DOHH2 (cell line): ENCODE measurements around the gene SCNN1G.

ENCODE experiments used
- H3F3A ChIP-seq: fragments of 200-600 bp; sonication (generic), shearing (Covaris generic); 2 replicates; pipeline ENCODE4 v1.6.0; 2016; ENCODE audit warnings: antibody characterized with exemption, mild to moderate bottlenecking; ENCODE audit not compliant: control insufficient read depth, insufficient read depth
- H3K27ac ChIP-seq: fragments of 200-600 bp; sonication (generic); 2 replicates; pipeline ENCODE4 v1.5.1; 2014; ENCODE audit warnings: low read depth, mild to moderate bottlenecking, low read length, moderate library complexity
- H3K27me3 ChIP-seq: fragments of 200-600 bp; sonication (generic); 2 replicates; pipeline ENCODE4 v1.6.1; 2014; ENCODE audit warnings: mild to moderate bottlenecking, low read length, mixed read lengths; ENCODE audit not compliant: control insufficient read depth
- H3K36me3 ChIP-seq: fragments of 200-600 bp; sonication (generic); 2 replicates; pipeline ENCODE4 v1.6.1; 2014; ENCODE audit warnings: mild to moderate bottlenecking, low read length, moderate library complexity, mixed read lengths; ENCODE audit not compliant: control insufficient read depth
- H3K4me1 ChIP-seq: fragments of 200-600 bp; sonication (generic); 2 replicates; pipeline ENCODE4 v1.6.1; 2014; ENCODE audit warnings: mild to moderate bottlenecking, low read length, mixed read lengths; ENCODE audit not compliant: control insufficient read depth
- H3K4me2 ChIP-seq: fragments of 200-600 bp; sonication (generic); 2 replicates; pipeline ENCODE4 v1.6.0; 2014; ENCODE audit warnings: mild to moderate bottlenecking, low read length, moderate library complexity
- H3K4me3 ChIP-seq: fragments of 200-600 bp; sonication (generic); 2 replicates; pipeline ENCODE4 v1.5.1; 2014; ENCODE audit warnings: mild to moderate bottlenecking, low read length, mixed read lengths
- H3K79me2 ChIP-seq: fragments of 200-600 bp; sonication (generic); 2 replicates; pipeline ENCODE4 v1.6.1; 2014; ENCODE audit warnings: mild to moderate bottlenecking, low read length, mixed read lengths; ENCODE audit not compliant: control insufficient read depth
- H3K9me2 ChIP-seq: fragments of 200-600 bp; sonication (generic); replicated peaks from 2 replicates; pipeline ENCODE4 v1.6.1; 2014; ENCODE audit warnings: mild to moderate bottlenecking, low read length, mixed read lengths; ENCODE audit not compliant: control insufficient read depth
- H3K9me3 ChIP-seq: fragments of 200-600 bp; sonication (generic); 2 replicates; pipeline ENCODE4 v1.6.1; 2014; ENCODE audit warnings: antibody characterized with exemption, low read length, mixed read lengths; ENCODE audit not compliant: control insufficient read depth, insufficient read depth
- H4K20me1 ChIP-seq: fragments of 200-600 bp; sonication (generic); 2 replicates; pipeline ENCODE4 v1.6.0; 2014; ENCODE audit warnings: low read depth, mild to moderate bottlenecking, antibody characterized with exemption, low read length, moderate library complexity; ENCODE audit not compliant: control insufficient read depth, insufficient read depth
- EZH2phosphoT487 ChIP-seq: fragments of 200-600 bp; sonication (generic); IDR thresholded peaks from 2 replicates; pipeline ENCODE4 v1.6.1; 2017; ENCODE audit warnings: borderline replicate concordance, mild to moderate bottlenecking, antibody characterized with exemption, low read length, moderate library complexity, mixed read lengths
- TF ChIP-seq, protein P1 (sequence below): fragments of 200-600 bp; sonication (generic); IDR thresholded peaks from one replicate; pipeline ENCODE4 v1.5.1; 2014; ENCODE audit warnings: antibody characterized with exemption, mild to moderate bottlenecking, low read depth, low read length; ENCODE audit not compliant: poor library complexity, severe bottlenecking

SCNN1G gene

DNA sequence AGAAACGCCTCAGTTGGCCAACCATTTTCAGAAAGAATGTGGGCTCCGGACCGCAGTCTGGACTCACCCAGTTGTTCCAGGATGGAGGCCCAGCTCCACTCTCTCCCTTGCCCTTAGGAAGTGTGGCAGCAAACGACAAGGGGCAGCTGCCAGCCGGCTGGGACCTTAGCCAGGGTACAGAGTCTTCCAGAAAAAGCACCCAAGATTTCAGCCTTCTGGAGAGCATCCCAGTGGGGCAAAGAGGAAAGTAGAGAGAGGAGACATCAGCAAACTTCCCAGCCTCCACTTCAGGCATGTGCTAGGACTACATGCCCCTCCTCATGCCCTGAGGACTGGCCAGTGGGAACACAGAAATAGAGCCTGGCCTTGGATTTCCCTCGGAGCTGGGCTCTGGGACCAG, 62.7 kb downstream of the SCNN1G start:
- Histone ChIP-seq H3K9me3 (no peaks in the 10 kb centered on the region), H3K27ac (no peak overlapping the region), H3K9me2 (no peaks in the 10 kb centered on the region), H3K4me1 (no peaks in the 10 kb centered on the region), H3F3A (no peaks in the 10 kb centered on the region), H4K20me1 (no peaks in the 10 kb centered on the region), H3K4me3 (no peak overlapping the region), H3K4me2 (no peak overlapping the region), H3K27me3 (no peaks in the 10 kb centered on the region), H3K79me2 (no peaks in the 10 kb centered on the region), H3K36me3 (no peaks in the 10 kb centered on the region)
- TF ChIP-seq, protein P1, sequence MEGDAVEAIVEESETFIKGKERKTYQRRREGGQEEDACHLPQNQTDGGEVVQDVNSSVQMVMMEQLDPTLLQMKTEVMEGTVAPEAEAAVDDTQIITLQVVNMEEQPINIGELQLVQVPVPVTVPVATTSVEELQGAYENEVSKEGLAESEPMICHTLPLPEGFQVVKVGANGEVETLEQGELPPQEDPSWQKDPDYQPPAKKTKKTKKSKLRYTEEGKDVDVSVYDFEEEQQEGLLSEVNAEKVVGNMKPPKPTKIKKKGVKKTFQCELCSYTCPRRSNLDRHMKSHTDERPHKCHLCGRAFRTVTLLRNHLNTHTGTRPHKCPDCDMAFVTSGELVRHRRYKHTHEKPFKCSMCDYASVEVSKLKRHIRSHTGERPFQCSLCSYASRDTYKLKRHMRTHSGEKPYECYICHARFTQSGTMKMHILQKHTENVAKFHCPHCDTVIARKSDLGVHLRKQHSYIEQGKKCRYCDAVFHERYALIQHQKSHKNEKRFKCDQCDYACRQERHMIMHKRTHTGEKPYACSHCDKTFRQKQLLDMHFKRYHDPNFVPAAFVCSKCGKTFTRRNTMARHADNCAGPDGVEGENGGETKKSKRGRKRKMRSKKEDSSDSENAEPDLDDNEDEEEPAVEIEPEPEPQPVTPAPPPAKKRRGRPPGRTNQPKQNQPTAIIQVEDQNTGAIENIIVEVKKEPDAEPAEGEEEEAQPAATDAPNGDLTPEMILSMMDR, result no peak
- TF ChIP-seq EZH2phosphoT487, result no peak

DNA sequence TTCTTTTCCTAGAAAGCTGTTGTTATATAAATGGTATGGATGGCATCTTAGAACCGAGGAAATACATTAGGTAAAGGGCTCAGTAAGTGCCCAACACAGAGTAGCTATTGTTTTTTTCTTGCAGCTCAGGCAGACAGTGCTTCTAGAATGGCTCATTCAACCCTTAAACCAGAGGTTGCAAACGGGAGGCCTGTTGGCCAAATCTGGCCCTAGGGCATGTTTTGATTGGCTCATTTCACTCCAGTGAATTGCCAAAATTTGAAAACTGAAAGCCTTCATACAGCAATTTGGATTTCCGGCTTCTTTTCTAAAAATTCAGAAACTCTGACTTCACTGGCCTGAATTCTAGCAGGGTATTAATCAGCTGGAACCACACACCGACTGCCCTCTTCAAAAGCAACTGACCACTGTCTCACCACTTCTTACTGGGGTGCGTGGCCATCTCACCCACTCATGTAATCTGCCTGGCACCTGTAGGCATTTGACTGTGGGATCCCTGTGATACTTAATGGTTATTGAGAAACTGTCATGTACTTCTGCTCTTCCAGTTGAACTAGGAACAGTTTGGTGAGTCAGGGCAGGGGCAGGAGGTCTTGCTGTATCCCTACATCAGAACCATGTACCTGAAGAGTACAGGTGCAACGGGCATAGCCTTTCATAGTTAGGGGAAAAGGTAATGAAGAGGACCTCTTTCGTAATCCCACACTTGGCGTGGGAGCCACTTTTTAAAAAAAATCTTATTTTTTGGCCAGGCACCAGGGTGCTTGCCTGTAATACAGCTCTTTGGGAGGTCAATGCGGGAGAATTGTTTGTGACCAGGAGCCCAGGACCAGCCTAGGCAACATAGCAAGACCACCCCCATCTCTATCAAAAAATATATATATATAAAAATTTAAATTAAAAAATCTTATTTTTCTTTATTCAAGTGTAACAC, 66.0 kb downstream of the SCNN1G start:
- H3F3A ChIP-seq, result no peaks in the 10 kb centered on the region
- H3K27me3 ChIP-seq, result no peaks in the 10 kb centered on the region
- H3K27ac ChIP-seq, result no peak overlapping the region
- no peaks in the 10 kb centered on the region for H3K4me1 ChIP-seq
- TF ChIP-seq, protein P1, result no peak
- no peak for TF ChIP-seq EZH2phosphoT487
- H3K9me2 ChIP-seq, result no peaks in the 10 kb centered on the region
- no peaks in the 10 kb centered on the region for H3K79me2 ChIP-seq
- no peaks in the 10 kb centered on the region for H4K20me1 ChIP-seq
- H3K9me3 ChIP-seq, result no peaks in the 10 kb centered on the region
- H3K4me3 ChIP-seq, result no peak overlapping the region
- no peaks in the 10 kb centered on the region for H3K36me3 ChIP-seq
- H3K4me2 ChIP-seq, result no peak overlapping the region

DNA sequence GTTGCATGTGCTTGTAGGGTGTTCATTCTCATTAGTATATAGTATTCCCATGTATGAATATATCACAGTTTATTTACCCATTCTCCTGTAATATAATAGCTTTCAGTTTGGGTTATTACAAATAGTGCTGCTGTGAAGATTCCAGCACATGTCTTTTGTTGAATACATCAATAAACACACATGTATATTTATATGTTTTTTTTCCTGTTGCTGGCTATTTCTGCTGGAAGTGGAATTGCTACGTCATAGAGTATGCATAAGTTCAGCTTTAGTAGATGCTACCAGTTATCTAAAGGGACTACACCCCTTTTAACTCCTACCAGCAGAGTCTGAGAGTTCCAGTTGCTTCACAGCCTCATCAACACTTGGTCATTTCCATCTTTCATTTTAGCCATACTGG, 67.3 kb downstream of the SCNN1G start:
- no peak overlapping the region for H3K4me2 ChIP-seq
- H3K9me2 ChIP-seq, result no peaks in the 10 kb centered on the region
- no peaks in the 10 kb centered on the region for H4K20me1 ChIP-seq
- H3K4me1 ChIP-seq, result no peaks in the 10 kb centered on the region
- no peak for TF ChIP-seq EZH2phosphoT487
- TF ChIP-seq, protein P1, result no peak
- no peak overlapping the region for H3K27ac ChIP-seq
- no peaks in the 10 kb centered on the region for H3K36me3 ChIP-seq
- no peaks in the 10 kb centered on the region for H3K9me3 ChIP-seq
- H3K27me3 ChIP-seq, result no peaks in the 10 kb centered on the region; the same call in 1 of the 2 replicates
- H3K79me2 ChIP-seq, result no peaks in the 10 kb centered on the region
- no peak overlapping the region for H3K4me3 ChIP-seq
- H3F3A ChIP-seq, result no peaks in the 10 kb centered on the region
